HEK293T (cell line): ENCODE measurements around the gene CAPN15.

ENCODE experiments used
- ARNT ChIP-seq: fragments of 450-650 bp; IDR thresholded peaks from 2 replicates; pipeline ENCODE4 v1.6.1; 2017; ENCODE audit warnings: mild to moderate bottlenecking
- BHLHE40 ChIP-seq: fragments of 450-650 bp; IDR thresholded peaks from 2 replicates; pipeline ENCODE4 v1.6.1; 2016; ENCODE audit warnings: mild to moderate bottlenecking, moderate library complexity, borderline replicate concordance
- ELF4 ChIP-seq: fragments of 450-650 bp; IDR thresholded peaks from 2 replicates; pipeline ENCODE4 v1.6.1; 2017; ENCODE audit warnings: antibody characterized with exemption
- FOXA1 ChIP-seq: fragments of 450-650 bp; IDR thresholded peaks from 2 replicates; pipeline ENCODE4 v1.6.1; 2016; ENCODE audit warnings: mild to moderate bottlenecking
- FOXK2 ChIP-seq: fragments of 450-650 bp; IDR thresholded peaks from 2 replicates; pipeline ENCODE4 v1.6.1; 2016; ENCODE audit warnings: mild to moderate bottlenecking
- FOXM1 ChIP-seq: fragments of 450-650 bp; IDR thresholded peaks from 2 replicates; pipeline ENCODE4 v1.6.1; 2017; ENCODE audit warnings: mild to moderate bottlenecking, borderline replicate concordance
- HDGF ChIP-seq: fragments of 450-650 bp; IDR thresholded peaks from 2 replicates; pipeline ENCODE4 v1.6.1; 2017; ENCODE audit warnings: antibody characterized with exemption, borderline replicate concordance
- L3MBTL2 ChIP-seq: fragments of 450-650 bp; conservative IDR thresholded peaks from 2 replicates; pipeline ENCODE4 v1.6.1; 2016; ENCODE audit warnings: mild to moderate bottlenecking
- LEF1 ChIP-seq: fragments of 450-650 bp; IDR thresholded peaks from 2 replicates; pipeline ENCODE4 v1.6.1; 2017; ENCODE audit warnings: mild to moderate bottlenecking, borderline replicate concordance
- NFRKB ChIP-seq: fragments of 450-650 bp; IDR thresholded peaks from 2 replicates; pipeline ENCODE4 v1.6.1; 2016; ENCODE audit warnings: mild to moderate bottlenecking, moderate library complexity
- PKNOX1 ChIP-seq: fragments of 450-650 bp; IDR thresholded peaks from 2 replicates; pipeline ENCODE4 v1.6.1; 2016
- SUZ12 ChIP-seq: fragments of 450-650 bp; IDR thresholded peaks from 2 replicates; pipeline ENCODE4 v1.6.1; 2016; ENCODE audit warnings: mild to moderate bottlenecking
- TARDBP ChIP-seq: fragments of 450-650 bp; IDR thresholded peaks from 2 replicates; pipeline ENCODE4 v1.6.1; 2016
- ZNF384 ChIP-seq: fragments of 450-650 bp; IDR thresholded peaks from 2 replicates; pipeline ENCODE4 v1.6.1; 2016

GRCh38 chr16:527015-527903 is at the start of gene CAPN15:
- TF ChIP-seq L3MBTL2 (peak; percentile 61), ELF4 (peak; percentile 52; the same call in 1 of the 2 replicates), PKNOX1 (no peak), SUZ12 (no peak), ZNF384 (no peak), FOXK2 (no peak), FOXM1 (no peak), LEF1 (no peak), NFRKB (no peak), ARNT (no peak), HDGF (no peak), TARDBP (peak; percentile 70; the same call in 1 of the 2 replicates), BHLHE40 (no peak), FOXA1 (no peak)
